Activated CD8-positive, alpha-beta memory T cell treated with anti-CD3 and anti-CD28 coated beads for 1 hour (primary cell): Measurements from ENCODE around the gene SYPL2.
A peak's percentile ranks its signal among the peaks of the same experiment; 100 is the strongest.

ENCODE experiments used
- DNase-seq, 2 donors: peaks; one replicate each; pipeline ENCODE4 v3.0.0-alpha.2; 2020; ENCODE audit warnings: low read depth in 1 of 2; ENCODE audit errors: extremely low read depth in 1 of 2

SYPL2 gene

DNA sequence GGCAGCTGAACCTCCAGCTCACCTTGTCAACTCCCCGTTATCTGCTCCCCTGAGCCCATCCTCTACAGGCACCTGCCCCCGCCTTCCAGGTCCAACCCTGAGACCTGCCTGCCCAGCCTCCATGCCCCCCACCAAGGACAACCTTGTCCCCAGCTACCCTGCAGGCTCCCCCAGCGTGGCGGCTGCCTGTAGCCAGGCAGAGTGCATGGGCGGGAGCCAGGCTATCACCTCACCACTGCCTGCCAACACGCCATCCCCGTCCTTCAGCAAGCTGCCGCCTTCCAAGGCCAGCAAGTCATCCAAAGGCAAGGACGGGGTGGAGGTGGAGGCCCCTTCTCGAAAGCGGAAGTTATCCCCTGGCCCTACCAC, 24.6 kb downstream of the SYPL2 start:
- DNase-seq: no peak

GRCh38 chr1:109491372-109491771, 25.0 kb downstream of the SYPL2 start:
- no peak for DNase-seq

GRCh38 chr1:109492779-109493178, 26.4 kb downstream of the SYPL2 start:
- no peak for DNase-seq

- no peak for DNase-seq
These were observed 26.9 kb downstream of the SYPL2 start for GRCh38 chr1:109493227-109493626.

- peak; percentile 61 to 86 for DNase-seq
These were observed 27.6 kb downstream of the SYPL2 start, which contains the start of gene CYB561D1 for GRCh38 chr1:109493805-109494539. CYB561D1 (plus strand) TSS chr1:109494094; CDS start chr1:109494140, 46 bp downstream.

DNA sequence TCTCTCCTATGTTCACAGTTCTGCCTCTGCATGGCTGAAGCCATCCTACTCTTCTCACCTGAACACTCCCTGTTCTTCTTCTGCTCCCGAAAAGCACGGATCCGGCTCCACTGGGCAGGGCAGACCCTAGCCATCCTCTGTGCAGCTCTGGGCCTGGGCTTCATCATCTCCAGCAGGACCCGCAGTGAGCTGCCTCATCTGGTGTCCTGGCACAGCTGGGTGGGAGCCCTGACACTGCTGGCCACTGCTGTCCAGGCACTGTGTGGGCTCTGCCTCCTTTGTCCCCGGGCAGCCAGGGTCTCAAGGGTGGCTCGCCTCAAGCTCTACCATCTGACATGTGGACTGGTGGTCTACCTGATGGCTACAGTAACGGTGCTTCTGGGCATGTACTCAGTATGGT, 29.4 kb downstream of the SYPL2 start:
- no peak for DNase-seq

GRCh38 chr1:109497449-109498160, 31.3 kb downstream of the SYPL2 start:
- no peak for DNase-seq

DNA sequence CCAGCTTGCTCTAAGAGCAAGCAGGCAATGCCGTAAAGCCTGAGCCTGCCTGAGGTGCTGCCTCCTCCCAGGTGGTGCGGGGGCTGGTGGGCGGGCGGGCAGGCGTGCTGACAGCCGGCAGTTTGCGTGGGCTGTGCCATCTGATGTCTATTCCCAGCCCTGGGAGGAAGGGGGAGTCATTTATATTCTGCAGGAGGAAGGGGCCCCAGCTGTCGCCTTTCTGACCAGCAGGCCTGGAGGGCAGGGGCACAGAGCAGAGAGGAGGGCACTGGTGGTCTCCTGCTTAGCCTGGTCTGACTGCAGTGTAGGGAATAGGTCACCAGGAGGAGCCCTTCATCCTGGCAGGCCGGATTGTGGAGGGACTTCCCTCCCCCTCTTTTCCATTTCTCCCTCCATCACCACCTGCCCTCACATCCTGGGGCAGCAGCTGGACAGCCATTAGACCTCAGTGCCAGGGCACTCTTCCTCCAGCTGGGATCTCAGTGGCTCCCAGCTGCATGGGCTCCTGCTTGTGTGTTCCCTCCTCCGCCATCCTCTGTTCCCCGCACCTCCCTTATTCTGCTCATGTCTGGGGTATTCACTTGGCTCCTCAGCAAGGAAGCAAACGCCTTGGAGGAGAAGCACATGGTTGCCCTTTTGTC, 31.9 kb downstream of the SYPL2 start:
- DNase-seq: no peak

DNA sequence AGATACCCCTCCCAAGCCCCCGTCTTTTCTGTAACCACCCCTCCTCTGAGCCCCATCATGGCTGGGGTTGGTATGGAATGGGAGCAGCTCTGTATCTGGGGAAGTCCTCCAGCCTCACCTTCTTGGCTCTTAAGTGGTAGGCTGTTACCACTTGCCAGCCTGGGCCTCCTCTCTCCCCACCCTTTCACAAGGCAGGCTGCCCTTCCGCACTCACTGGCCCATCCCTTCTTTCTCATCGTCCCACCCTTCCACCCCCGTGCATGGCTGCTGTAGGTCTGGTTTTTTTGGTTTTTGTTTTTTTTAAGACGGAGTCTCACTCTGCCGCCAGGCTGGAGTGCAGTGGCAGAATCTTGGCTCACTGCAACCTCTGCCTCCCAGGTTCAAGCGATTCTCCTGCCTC, 32.7 kb downstream of the SYPL2 start:
- no peak for DNase-seq

GRCh38 chr1:109499661-109500536, 33.6 kb downstream of the SYPL2 start:
- DNase-seq: no peak

DNA sequence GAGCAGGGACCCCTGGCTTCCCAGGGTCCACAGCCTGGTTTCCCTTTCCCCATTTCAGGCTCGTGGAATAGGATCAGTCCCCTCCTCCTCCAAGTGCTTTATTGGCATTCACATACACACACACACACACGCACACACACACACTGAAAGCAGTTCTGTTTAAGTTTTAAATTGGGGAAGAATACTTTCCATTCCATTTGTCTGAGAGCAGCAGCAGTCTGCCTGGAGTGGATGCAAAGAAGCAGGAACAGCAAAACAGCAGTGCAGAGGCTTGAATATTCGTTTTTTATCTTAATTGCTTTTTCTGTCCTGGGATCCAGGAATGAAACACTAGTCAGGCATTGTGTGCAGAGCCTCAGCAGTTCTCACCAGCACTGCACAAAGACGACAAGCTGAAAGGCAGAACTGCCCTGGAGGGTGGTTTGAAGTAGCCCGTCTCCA, 34.6 kb downstream of the SYPL2 start:
- DNase-seq: no peak

GRCh38 chr1:109501644-109502363, 35.5 kb downstream of the SYPL2 start:
- DNase-seq: no peak

GRCh38 chr1:109502364-109502851, 36.1 kb downstream of the SYPL2 start:
- no peak for DNase-seq

GRCh38 chr1:109503935-109504334, 37.6 kb downstream of the SYPL2 start:
- DNase-seq: no peak

GRCh38 chr1:109504974-109505373, 38.6 kb downstream of the SYPL2 start:
- DNase-seq: no peak

DNA sequence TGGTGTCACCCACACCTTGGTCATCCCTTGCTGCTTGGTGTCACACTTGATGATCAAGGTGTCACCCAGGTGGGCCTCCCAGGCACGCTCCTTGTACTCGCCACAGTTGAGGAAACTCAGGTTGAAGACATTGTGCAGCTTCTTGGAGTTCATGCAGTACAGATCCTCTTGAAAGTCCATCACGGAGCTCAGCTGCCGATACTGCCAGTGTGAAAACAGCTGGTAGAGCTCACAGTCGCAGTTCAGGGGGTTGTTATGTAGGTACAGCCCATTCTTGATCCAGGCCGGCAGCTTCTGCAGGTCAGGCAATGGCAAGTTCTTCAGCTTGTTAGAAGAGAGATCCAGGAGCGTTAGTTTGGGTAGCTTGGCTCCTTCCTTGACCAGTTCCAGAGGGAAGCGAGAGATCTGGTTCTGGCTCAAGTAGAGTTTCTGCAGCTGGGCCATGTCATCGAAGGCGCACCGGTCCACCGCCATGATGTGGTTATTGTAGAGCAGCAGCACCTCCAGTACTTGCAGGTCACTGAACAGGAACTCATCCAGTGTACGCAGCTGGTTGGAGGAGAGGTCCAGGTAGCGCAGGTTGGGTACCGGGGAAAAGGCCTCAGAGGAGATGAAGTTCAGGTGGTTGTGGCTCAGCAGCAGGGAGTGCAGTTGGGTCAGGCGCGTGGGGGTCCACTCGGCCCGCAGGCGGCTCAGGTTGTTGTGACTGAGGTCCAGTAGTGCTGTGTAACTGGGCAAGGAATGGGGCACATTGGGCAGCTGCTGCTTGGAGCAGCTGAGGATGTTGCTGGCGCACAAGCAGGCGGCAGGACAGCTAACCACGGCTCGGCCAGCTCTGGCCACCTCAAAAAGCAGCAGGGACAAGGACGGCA, 41.9 kb downstream of the SYPL2 start:
- DNase-seq: no peak

GRCh38 chr1:109508873-109509175, 42.5 kb downstream of the SYPL2 start:
- DNase-seq: no peak

DNA sequence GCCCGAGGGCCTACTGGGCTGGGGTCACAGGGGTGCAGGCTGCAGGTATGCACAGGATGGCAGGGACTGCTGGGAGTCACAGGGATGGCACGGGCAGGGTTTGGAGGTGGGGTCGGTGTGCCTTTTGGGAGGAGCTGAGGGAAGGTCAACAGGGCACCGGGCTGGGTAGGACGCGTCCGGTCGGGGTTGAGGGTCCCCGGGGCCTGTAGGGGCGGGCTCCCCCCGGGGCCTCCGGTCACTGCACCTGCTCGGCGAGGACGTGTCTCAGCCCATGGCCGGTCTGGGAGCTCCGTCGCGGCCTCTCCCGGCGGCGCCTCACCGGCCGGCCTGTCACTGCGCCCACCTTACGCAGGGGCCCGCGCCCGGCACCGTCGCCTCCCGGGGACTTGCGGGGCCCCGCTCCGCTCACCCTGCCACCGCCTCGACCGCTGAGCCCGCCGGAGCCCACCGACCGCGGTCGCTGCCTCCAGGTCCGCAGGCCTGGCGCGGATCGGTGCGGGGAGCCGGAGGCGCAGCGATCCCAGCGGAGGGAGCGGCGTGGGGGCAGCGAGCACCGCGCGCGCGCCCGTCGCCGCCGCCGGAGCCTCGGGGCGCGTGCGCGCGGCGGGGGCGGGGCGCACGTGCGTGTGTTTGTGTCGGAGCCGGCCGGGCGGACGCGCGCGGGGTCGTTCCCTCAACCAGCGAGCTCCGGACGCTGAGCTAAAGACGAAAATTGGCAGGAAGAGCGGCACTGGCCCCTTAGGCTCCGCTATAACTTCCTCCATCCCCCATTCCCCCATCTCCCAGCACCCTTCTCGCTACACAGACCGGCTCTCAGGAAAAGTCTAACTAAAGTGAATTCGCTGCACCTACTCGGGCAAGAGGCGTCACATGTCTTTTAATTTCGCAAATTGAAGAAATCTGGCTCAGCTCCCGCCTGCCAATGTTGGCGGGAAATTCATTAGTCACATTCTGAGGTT, 43.1 kb downstream of the SYPL2 start, which contains the start of gene AMIGO1:
TSS of gene AMIGO1 (minus strand) at position 552 of the 959 bp plus-strand sequence. CDS start 815 bp downstream, outside the sequence.
- DNase-seq: peak in 1 of 2 donors; percentile 49
